M059J (cell line): Measurements from ENCODE around the gene SEMG1. TPM values are rescaled to one million over a fixed set of nuclear protein-coding genes. Genes with fewer than 3 reads are reported as not detected.

Experiments
- DNase-seq: peaks from one replicate; pipeline ENCODE4 v3.0.0-alpha.2; 2012; ENCODE audit warnings: low read depth
- total RNA-seq: library from RNA; depleted of rRNA; stranded (reverse); fragments of >200 nt; shearing (Covaris generic); gene quantifications from 2 replicates; pipeline ENCODE4 v1.2.3, GENCODE V29; 2014; rRNA removed

Gene SEMG1
- total RNA-seq, 1 experiment from 2014 or later, result not detected

GRCh38 chr20:45221076-45221475, 14.2 kb downstream of the SEMG1 start, which contains the start of gene SEMG2:
Gene SEMG2, plus strand, starts transcription at chr20:45221373. Its CDS starts 17 bp downstream, at chr20:45221390.
- DNase-seq, result no peak

GRCh38 chr20:45223136-45223535, 16.3 kb downstream of the SEMG1 start:
- no peak for DNase-seq

GRCh38 chr20:45226287-45226686, 19.5 kb downstream of the SEMG1 start:
- no peak for DNase-seq

- peak; percentile 40 for DNase-seq
Measured at GRCh38 chr20:45229264-45230056, 22.6 kb downstream of the SEMG1 start.

GRCh38 chr20:45230631-45231030, 23.8 kb downstream of the SEMG1 start:
- no peak for DNase-seq

GRCh38 chr20:45235995-45236394, 29.2 kb downstream of the SEMG1 start:
- no peak for DNase-seq

- no peak for DNase-seq
Measured at GRCh38 chr20:45238139-45238538, 31.3 kb downstream of the SEMG1 start.

GRCh38 chr20:45246109-45246508, 39.3 kb downstream of the SEMG1 start:
- DNase-seq, result no peak

- DNase-seq, result no peak
Measured at GRCh38 chr20:45247865-45248264, 41.0 kb downstream of the SEMG1 start.

- no peak for DNase-seq
Measured at GRCh38 chr20:45248609-45249008, 41.8 kb downstream of the SEMG1 start.

GRCh38 chr20:45251884-45252560, 45.2 kb downstream of the SEMG1 start:
- no peak for DNase-seq

GRCh38 chr20:45253261-45253660, 46.4 kb downstream of the SEMG1 start:
- DNase-seq, result no peak

GRCh38 chr20:45254383-45255262, 47.8 kb downstream of the SEMG1 start, which contains the start of gene SLPI:
Gene SLPI, minus strand, starts transcription at chr20:45254564. Its CDS starts 21 bp downstream, at chr20:45254543.
- DNase-seq, result peak; percentile 38

- DNase-seq, result no peak
Measured at GRCh38 chr20:45257161-45257560, 50.3 kb downstream of the SEMG1 start.

- DNase-seq, result no peak
Measured at GRCh38 chr20:45257711-45258110, 50.9 kb downstream of the SEMG1 start.

- DNase-seq, result no peak
Measured at GRCh38 chr20:45258259-45258658, 51.4 kb downstream of the SEMG1 start.

- no peak for DNase-seq
Measured at GRCh38 chr20:45258664-45259063, 51.8 kb downstream of the SEMG1 start.

Other genes starting within 250 kb of the SEMG1 start
- 113 and 118 TPM in 2 replicates for gene TOMM34, start 246.6 kb upstream of the SEMG1 start, total RNA-seq
- 39.0 and 56.0 TPM in 2 replicates for gene STK4, start 240.5 kb upstream of the SEMG1 start, total RNA-seq
- gene KCNS1, start 105.9 kb upstream of the SEMG1 start, total RNA-seq, result 0.34 and 1.5 TPM in 2 replicates
- gene WFDC5, start 91.9 kb upstream of the SEMG1 start, total RNA-seq, result not detected in 2 replicates
- not detected in 2 replicates for gene WFDC12, start 82.6 kb upstream of the SEMG1 start, total RNA-seq
- not detected in 2 replicates for gene PI3, start 32.1 kb upstream of the SEMG1 start, total RNA-seq
- gene SEMG2, start 14.3 kb downstream of the SEMG1 start, total RNA-seq, result not detected in 2 replicates
- 0.30 TPM in 1 of 2 replicates, not detected in the other for gene SLPI, start 47.5 kb downstream of the SEMG1 start, total RNA-seq
- not detected in 2 replicates for gene RBPJL, start 99.8 kb downstream of the SEMG1 start, total RNA-seq
- not detected in 2 replicates for gene MATN4, start 101.3 kb downstream of the SEMG1 start, total RNA-seq
- gene SDC4, start 141.4 kb downstream of the SEMG1 start, total RNA-seq, result 177 and 189 TPM in 2 replicates
- gene SYS1, start 156.1 kb downstream of the SEMG1 start, total RNA-seq, result 26.7 and 29.4 TPM in 2 replicates
- gene TP53TG5, start 171.3 kb downstream of the SEMG1 start, total RNA-seq, result not detected in 2 replicates
- 15.4 and 17.6 TPM in 2 replicates for gene DBNDD2, start 201.3 kb downstream of the SEMG1 start, total RNA-seq
- gene PIGT, start 209.1 kb downstream of the SEMG1 start, total RNA-seq, result 250 and 270 TPM in 2 replicates